H9 (cell line): ENCODE measurements around the gene DCUN1D5. TPM values are rescaled to one million over a fixed set of nuclear protein-coding genes. Genes with fewer than 3 reads are reported as not detected.
A peak's percentile ranks its signal among the peaks of the same experiment; 100 is the strongest.

ENCODE experiments used
- DNase-seq: peaks from one replicate; pipeline ENCODE4 v3.0.0-alpha.2; 2017
- H2AFZ ChIP-seq: one replicate; pipeline ENCODE4 v1.6.1; 2013; ENCODE audit warnings: mild to moderate bottlenecking, low read length, control low read depth, moderate library complexity
- H2AK5ac ChIP-seq: 2 replicates; pipeline ENCODE4 v1.6.1; 2013; ENCODE audit warnings: low read length, control low read depth, mixed read lengths; ENCODE audit not compliant: insufficient read length
- H2BK120ac ChIP-seq: one replicate; pipeline ENCODE4 v1.6.1; 2013; ENCODE audit warnings: low read depth, mild to moderate bottlenecking, low read length, control low read depth, inconsistent platforms; ENCODE audit not compliant: poor library complexity, severe bottlenecking
- H2BK12ac ChIP-seq: 2 replicates; pipeline ENCODE4 v1.6.1; 2013; ENCODE audit warnings: low read length, control low read depth, mixed read lengths, low read depth; ENCODE audit not compliant: insufficient read length
- H2BK15ac ChIP-seq: 2 replicates; pipeline ENCODE4 v1.6.1; 2013; ENCODE audit warnings: low read depth, low read length, control low read depth
- H2BK20ac ChIP-seq: one replicate; pipeline ENCODE4 v1.6.1; 2013; ENCODE audit warnings: low read depth, mild to moderate bottlenecking, low read length, control low read depth, inconsistent platforms; ENCODE audit not compliant: poor library complexity, severe bottlenecking
- H2BK5ac ChIP-seq: 2 replicates; pipeline ENCODE4 v1.6.1; 2013; ENCODE audit warnings: low read length, control low read depth, mixed read lengths; ENCODE audit not compliant: insufficient read length
- H3K14ac ChIP-seq: 2 replicates; pipeline ENCODE4 v1.6.1; 2013; ENCODE audit warnings: low read length, control low read depth; ENCODE audit not compliant: insufficient read depth
- H3K18ac ChIP-seq: 2 replicates; pipeline ENCODE4 v1.6.1; 2013; ENCODE audit warnings: low read depth, mild to moderate bottlenecking, mixed read lengths, low read length, control low read depth; ENCODE audit not compliant: insufficient read length
- H3K23ac ChIP-seq: 2 replicates; pipeline ENCODE4 v1.6.1; 2013; ENCODE audit warnings: low read length, control low read depth, mixed read lengths, low read depth; ENCODE audit not compliant: insufficient read length
- H3K23me2 ChIP-seq: 2 replicates; pipeline ENCODE4 v1.6.1; 2013; ENCODE audit warnings: low read depth, mild to moderate bottlenecking, mixed read lengths, low read length, control low read depth; ENCODE audit not compliant: insufficient read length, poor library complexity, severe bottlenecking
- H3K27ac ChIP-seq: 2 replicates; pipeline ENCODE4 v1.5.1; 2013; ENCODE audit warnings: low read length, control low read depth, mixed read lengths, low read depth; ENCODE audit not compliant: insufficient read length
- H3K27me3 ChIP-seq: 2 replicates; pipeline ENCODE4 v1.6.1; 2013; ENCODE audit warnings: low read length, control low read depth, inconsistent platforms; ENCODE audit not compliant: insufficient read depth
- H3K4ac ChIP-seq: 2 replicates; pipeline ENCODE4 v1.6.1; 2013; ENCODE audit warnings: low read depth, mild to moderate bottlenecking, control low read depth, inconsistent platforms, low read length, moderate library complexity
- H3K4me1 ChIP-seq: 2 replicates; pipeline ENCODE4 v1.6.1; 2013; ENCODE audit warnings: low read length, control low read depth, inconsistent platforms; ENCODE audit not compliant: insufficient read depth
- H3K4me2 ChIP-seq: 2 replicates; pipeline ENCODE4 v1.6.1; 2013; ENCODE audit warnings: low read length, control low read depth, mixed read lengths; ENCODE audit not compliant: insufficient read length, insufficient read depth
- H3K56ac ChIP-seq: 2 replicates; pipeline ENCODE4 v1.6.1; 2013; ENCODE audit warnings: low read depth, mild to moderate bottlenecking, mixed read lengths, low read length, control low read depth; ENCODE audit not compliant: insufficient read length
- H3K79me1 ChIP-seq: 2 replicates; pipeline ENCODE4 v1.6.1; 2013; ENCODE audit warnings: low read depth, mild to moderate bottlenecking, moderate library complexity, low read length, control low read depth, inconsistent platforms; ENCODE audit not compliant: insufficient read depth, poor library complexity, severe bottlenecking
- H3K79me2 ChIP-seq: 2 replicates; pipeline ENCODE4 v1.6.1; 2013; ENCODE audit warnings: low read length, control low read depth, inconsistent platforms; ENCODE audit not compliant: insufficient read depth
- H3K9ac ChIP-seq: 2 replicates; pipeline ENCODE4 v1.6.1; 2013; ENCODE audit warnings: low read length, control low read depth, mixed read lengths; ENCODE audit not compliant: insufficient read length; ENCODE audit errors: extremely low read depth
- H3K9me3 ChIP-seq: one replicate; pipeline ENCODE4 v1.6.1; 2013; ENCODE audit warnings: low read depth, low read length, inconsistent platforms; ENCODE audit not compliant: control insufficient read depth
- H3T11ph ChIP-seq: one replicate; pipeline ENCODE4 v1.6.1; 2013; ENCODE audit warnings: mild to moderate bottlenecking, low read length, control low read depth, inconsistent platforms
- H4K20me1 ChIP-seq: one replicate; pipeline ENCODE4 v1.6.1; 2013; ENCODE audit not compliant: control insufficient read depth, insufficient read length, insufficient read depth
- H4K5ac ChIP-seq: 2 replicates; pipeline ENCODE4 v1.6.1; 2013; ENCODE audit warnings: low read depth, mild to moderate bottlenecking, mixed read lengths, low read length, control low read depth; ENCODE audit not compliant: insufficient read length
- H4K8ac ChIP-seq: replicated peaks from 2 replicates; pipeline ENCODE4 v1.6.1; 2013; ENCODE audit warnings: low read length, control low read depth, mixed read lengths, low read depth; ENCODE audit not compliant: insufficient read length
- H4K91ac ChIP-seq: 2 replicates; pipeline ENCODE4 v1.6.1; 2013; ENCODE audit warnings: low read depth, mild to moderate bottlenecking, moderate library complexity, mixed read lengths, low read length, control low read depth; ENCODE audit not compliant: insufficient read length
- H3K27ac Mint-ChIP-seq, 3 experiments: 2 replicates in 2 of 3; 3 replicates in 1 of 3; pipeline ENCODE4 v1.8.0; 2020 to 2021; ENCODE audit warnings: mixed read lengths in 3 of 3, mild to moderate bottlenecking in 1 of 3, moderate library complexity in 1 of 3
- H3K27me3 Mint-ChIP-seq: 2 replicates; pipeline ENCODE4 v1.8.0; 2021; ENCODE audit warnings: low read depth, mild to moderate bottlenecking, moderate library complexity, mixed read lengths
- H3K36me3 Mint-ChIP-seq, 3 experiments: 2 replicates in 2 of 3; 3 replicates in 1 of 3; pipeline ENCODE4 v1.8.0; 2020 to 2021; ENCODE audit warnings: low read depth in 3 of 3, mixed read lengths in 3 of 3; ENCODE audit not compliant: insufficient read depth in 1 of 3
- H3K4me1 Mint-ChIP-seq, 2 experiments: 2 replicates each; pipeline ENCODE4 v1.8.0; 2020; ENCODE audit warnings: mixed read lengths in 2 of 2
- H3K4me3 Mint-ChIP-seq, 2 experiments: 2 replicates in 1 of 2; 3 replicates in 1 of 2; pipeline ENCODE4 v1.8.0; 2020 to 2021; ENCODE audit warnings: mild to moderate bottlenecking in 2 of 2, mixed read lengths in 2 of 2, moderate library complexity in 1 of 2
- H3K9me3 Mint-ChIP-seq, 2 experiments: 2 replicates in 1 of 2; 3 replicates in 1 of 2; pipeline ENCODE4 v1.8.0; 2020; ENCODE audit warnings: mild to moderate bottlenecking in 2 of 2, mixed read lengths in 2 of 2, moderate library complexity in 1 of 2
- CTCF ChIP-seq: fragments of 200-600 bp; sonication (generic); conservative IDR thresholded peaks from 3 replicates; pipeline ENCODE4 v1.8.0; 2021; ENCODE audit warnings: antibody characterized with exemption, mild to moderate bottlenecking
- WGBS: extraction: QIAGEN DNeasy Blood & Tissue Kit; methylation state at CpG from one replicate; pipeline ENCODE4 v1.1.7; 2013; ENCODE audit warnings: missing lambda C conversion rate, low lambda C conversion rate, mixed read lengths; ENCODE audit not compliant: insufficient read length; ENCODE audit errors: extremely low coverage; 5-methylcytosine and 5-hydroxymethylcytosine counted together
- total RNA-seq: library from RNA; stranded (reverse); gene quantifications from 2 replicates; pipeline ENCODE4 v1.2.1, GENCODE V29; 2021

The DCUN1D5 gene
- total RNA-seq, 1 experiment from 2014 or later: 86.7 TPM

DNA sequence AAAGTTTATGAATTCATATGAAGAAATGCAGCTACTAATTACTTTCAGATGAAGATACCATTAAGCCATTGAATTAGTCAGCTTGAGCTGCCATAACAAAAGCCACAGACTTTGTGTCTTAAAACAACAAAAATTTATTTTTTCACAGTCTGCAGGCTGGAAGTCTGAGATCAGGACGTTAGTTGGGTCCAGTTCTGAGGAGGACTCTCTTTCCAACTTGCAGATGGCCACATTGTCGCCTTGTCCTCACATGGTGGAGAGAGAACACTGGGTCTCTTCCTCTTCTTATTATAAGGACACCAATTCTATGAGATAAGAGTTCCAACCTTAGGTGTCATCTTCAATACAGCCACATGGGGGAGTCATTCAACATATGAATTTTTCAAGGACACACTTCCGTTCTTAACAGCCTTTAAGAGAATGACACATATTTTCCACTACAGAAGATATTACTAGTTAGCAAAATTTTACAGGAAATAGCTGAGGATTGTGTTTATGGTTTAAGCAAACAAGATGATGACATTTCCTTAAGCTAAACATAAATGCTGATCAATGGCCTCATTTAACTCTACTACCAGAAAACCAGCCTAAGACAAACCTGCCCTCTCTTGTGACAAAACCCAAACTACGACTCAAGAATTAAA is 56.0 kb downstream of the DCUN1D5 start:
- Histone ChIP-seq H3K4me1 (no peaks in the 10 kb centered on the region), H2BK20ac (no peak overlapping the region), H3K27ac (no peak overlapping the region), H4K20me1 (no peaks in the 10 kb centered on the region), H2AFZ (no peak overlapping the region), H2BK5ac (no peak overlapping the region), H2BK120ac (no peak overlapping the region), H3K18ac (no peak overlapping the region), H3K56ac (no peak overlapping the region), H4K91ac (no peak overlapping the region), H3K9me3 (no peaks in the 10 kb centered on the region), H4K8ac (no peak overlapping the region), H3T11ph (no peak overlapping the region), H3K23me2 (no peaks in the 10 kb centered on the region), H3K4me2 (no peak overlapping the region), H3K14ac (no peak overlapping the region), H2BK12ac (no peak overlapping the region), H3K79me1 (no peaks in the 10 kb centered on the region), H3K27me3 (no peaks in the 10 kb centered on the region), H3K23ac (no peak overlapping the region), H3K4ac (no peak overlapping the region), H3K9ac (no peak overlapping the region), H2AK5ac (no peak overlapping the region), H4K5ac (no peak overlapping the region), H2BK15ac (no peak overlapping the region), H3K79me2 (no peaks in the 10 kb centered on the region)
- H3K9me3 Mint-ChIP-seq: no peaks in the 10 kb centered on the region
- no peak overlapping the region for H3K4me3 Mint-ChIP-seq
- DNase-seq: no peak
- H3K4me1 Mint-ChIP-seq: peaks cover 3% of the 10 kb centered on the region in 2 experiments
- TF ChIP-seq CTCF: peak; percentile 74
- H3K27ac Mint-ChIP-seq: no peak overlapping the region
- no CpG with 5 or more reads among the region's 4 CpGs for WGBS
- H3K36me3 Mint-ChIP-seq: no peaks in the 10 kb centered on the region
- H3K27me3 Mint-ChIP-seq: no peaks in the 10 kb centered on the region
